ENCODE measurements around the gene CENPP. TPM values are rescaled to one million over a fixed set of nuclear protein-coding genes. Genes with fewer than 3 reads are reported as not detected.

CENPP gene
- total RNA-seq, 1 donor = 5.4 TPM

GRCh38 chr9:92501671-92502393 is 176.1 kb downstream of the CENPP start:
- Histone ChIP-seq H3K79me2 (ENCODE audit: insufficient read depth, low read length) (no peaks in the 10 kb centered on the region), H3K9me3 (ENCODE audit: low read depth, low read length) (no peaks in the 10 kb centered on the region), H3K27me3 (ENCODE audit: insufficient read depth, low read length) (no peaks in the 10 kb centered on the region), H3K4me3 (ENCODE audit: insufficient read depth, low read length) (no peak overlapping the region), H3K4me1 (ENCODE audit: insufficient read depth, low read length) (peaks cover 31% of the 10 kb centered on the region), H3K4me2 (ENCODE audit: insufficient read depth, low read length) (no peak overlapping the region), H3K36me3 (ENCODE audit: insufficient read depth, low read length) (no peaks in the 10 kb centered on the region), H4K20me1 (ENCODE audit: insufficient read depth, low read length) (no peaks in the 10 kb centered on the region), H3K27ac (ENCODE audit: low read depth, low read length) (no peak overlapping the region), H2AFZ (ENCODE audit: low read length) (peak overlapping the region; percentile 34)
- DNase-seq (ENCODE audit: insufficient read length, low spot score, missing footprints) = no peak
- TF ChIP-seq CTCF (IDR thresholded peaks at IDR 0.05; ENCODE audit: extremely low read depth, low read depth, low read length) = peak; percentile 65

- no peak for TF ChIP-seq CTCF (IDR thresholded peaks at IDR 0.05; ENCODE audit: extremely low read depth, low read depth, low read length)
- no peak overlapping the region for H2AFZ ChIP-seq (ENCODE audit: low read length)
- peaks cover 38% of the 10 kb centered on the region for H3K4me1 ChIP-seq (ENCODE audit: insufficient read depth, low read length)
- H3K27ac ChIP-seq (ENCODE audit: low read depth, low read length) = no peak overlapping the region
- no peak overlapping the region for H3K4me3 ChIP-seq (ENCODE audit: insufficient read depth, low read length)
- H3K79me2 ChIP-seq (ENCODE audit: insufficient read depth, low read length) = no peaks in the 10 kb centered on the region
- no peaks in the 10 kb centered on the region for H3K27me3 ChIP-seq (ENCODE audit: insufficient read depth, low read length)
- H3K36me3 ChIP-seq (ENCODE audit: insufficient read depth, low read length) = no peaks in the 10 kb centered on the region
- no peak overlapping the region for H3K4me2 ChIP-seq (ENCODE audit: insufficient read depth, low read length)
- DNase-seq (ENCODE audit: insufficient read length, low spot score, missing footprints) = no peak
- H3K9me3 ChIP-seq (ENCODE audit: low read depth, low read length) = no peaks in the 10 kb centered on the region
- H4K20me1 ChIP-seq (ENCODE audit: insufficient read depth, low read length) = no peaks in the 10 kb centered on the region
These were observed 177.4 kb downstream of the CENPP start for GRCh38 chr9:92503156-92503555.

GRCh38 chr9:92504881-92505280 is 179.1 kb downstream of the CENPP start:
- no peaks in the 10 kb centered on the region for H3K36me3 ChIP-seq (ENCODE audit: insufficient read depth, low read length)
- peak overlapping the region; percentile 84 for H3K27ac ChIP-seq (ENCODE audit: low read depth, low read length)
- H3K27me3 ChIP-seq (ENCODE audit: insufficient read depth, low read length) = no peaks in the 10 kb centered on the region
- peak; percentile 29 for DNase-seq (ENCODE audit: insufficient read length, low spot score, missing footprints)
- H4K20me1 ChIP-seq (ENCODE audit: insufficient read depth, low read length) = no peaks in the 10 kb centered on the region
- H2AFZ ChIP-seq (ENCODE audit: low read length) = peak overlapping the region; percentile 71
- H3K9me3 ChIP-seq (ENCODE audit: low read depth, low read length) = no peaks in the 10 kb centered on the region
- no peak overlapping the region for H3K4me3 ChIP-seq (ENCODE audit: insufficient read depth, low read length)
- peak overlapping the region; percentile 20 for H3K4me2 ChIP-seq (ENCODE audit: insufficient read depth, low read length)
- H3K4me1 ChIP-seq (ENCODE audit: insufficient read depth, low read length) = peaks cover 33% of the 10 kb centered on the region
- TF ChIP-seq CTCF (IDR thresholded peaks at IDR 0.05; ENCODE audit: extremely low read depth, low read depth, low read length) = no peak
- H3K79me2 ChIP-seq (ENCODE audit: insufficient read depth, low read length) = no peaks in the 10 kb centered on the region

GRCh38 chr9:92506184-92506857 is 180.6 kb downstream of the CENPP start:
- Histone ChIP-seq H3K79me2 (ENCODE audit: insufficient read depth, low read length) (no peaks in the 10 kb centered on the region), H3K4me2 (ENCODE audit: insufficient read depth, low read length) (peak overlapping the region; percentile 77), H3K27ac (ENCODE audit: low read depth, low read length) (peak overlapping the region; percentile 84), H3K27me3 (ENCODE audit: insufficient read depth, low read length) (no peaks in the 10 kb centered on the region), H3K9me3 (ENCODE audit: low read depth, low read length) (no peaks in the 10 kb centered on the region), H4K20me1 (ENCODE audit: insufficient read depth, low read length) (no peaks in the 10 kb centered on the region), H3K36me3 (ENCODE audit: insufficient read depth, low read length) (no peaks in the 10 kb centered on the region), H2AFZ (ENCODE audit: low read length) (peak overlapping the region; percentile 76), H3K4me3 (ENCODE audit: insufficient read depth, low read length) (peak overlapping the region; percentile 40), H3K4me1 (ENCODE audit: insufficient read depth, low read length) (peaks cover 38% of the 10 kb centered on the region)
- DNase-seq (ENCODE audit: insufficient read length, low spot score, missing footprints) = peak; percentile 93
- TF ChIP-seq CTCF (IDR thresholded peaks at IDR 0.05; ENCODE audit: extremely low read depth, low read depth, low read length) = no peak

Measured in osteoblast (primary cell).